Sigmoid colon (tissue), 7 donors: ENCODE results near the gene SGPL1. TPM values are rescaled to one million over a fixed set of nuclear protein-coding genes. Genes with fewer than 3 reads are reported as not detected.

Experiments
- DNase-seq: peaks from one replicate; pipeline ENCODE4 v3.0.0-alpha.2; 2019
- H3K27ac ChIP-seq, 4 donors: fragments of 200-600 bp; sonication (generic); one replicate each; pipeline ENCODE4 v1.5.1; 2016 to 2019; ENCODE audit warnings: mild to moderate bottlenecking in 1 of 4
- H3K27me3 ChIP-seq, 3 donors: fragments of 200-600 bp; sonication (generic); one replicate each; pipeline ENCODE4 v1.5.1; 2019; ENCODE audit warnings: mild to moderate bottlenecking in 1 of 3
- H3K36me3 ChIP-seq, 4 donors: fragments of 200-600 bp; sonication (generic); one replicate each; pipeline ENCODE4 v1.5.1; 2016 to 2019
- H3K4me1 ChIP-seq, 4 donors: fragments of 200-600 bp; sonication (generic); one replicate each; pipeline ENCODE4 v1.5.1; 2017 to 2019
- H3K4me3 ChIP-seq, 4 donors: fragments of 200-600 bp; sonication (generic); one replicate each; pipeline ENCODE4 v1.5.1; 2017 to 2019; ENCODE audit warnings: mild to moderate bottlenecking in 2 of 4, moderate library complexity in 1 of 4
- H3K9me3 ChIP-seq, 4 donors: fragments of 200-600 bp in 3 of 4; sonication (generic) in 3 of 4; one replicate each; pipeline versions ENCODE4 v1.5.1 to v1.6.1; 2013 to 2019
- CTCF ChIP-seq, 4 experiments: fragments of 450-650 bp in 3 of 4; fragments of 200-600 bp in 1 of 4; IDR thresholded peaks; one replicate each; pipeline ENCODE4 v1.5.1; 2016 to 2019; ENCODE audit warnings: antibody characterized with exemption in 4 of 4, mild to moderate bottlenecking in 3 of 4, moderate library complexity in 2 of 4
- EP300 ChIP-seq, 4 donors: sonication (generic); formaldehyde crosslinking; IDR thresholded peaks; one replicate each; pipeline ENCODE4 v1.6.1; 2017; ENCODE audit warnings: antibody characterized with exemption in 4 of 4
- POLR2A ChIP-seq, 2 donors: fragments of 450-650 bp; IDR thresholded peaks; one replicate each; pipeline ENCODE4 v1.6.1; 2016; ENCODE audit warnings: antibody characterized with exemption in 2 of 2, mild to moderate bottlenecking in 2 of 2, moderate library complexity in 2 of 2
- POLR2AphosphoS5 ChIP-seq, 4 donors: sonication (generic); formaldehyde crosslinking; IDR thresholded peaks; one replicate each; pipeline ENCODE4 v1.6.1; 2017; ENCODE audit warnings: antibody characterized with exemption in 4 of 4
- WGBS, 2 donors: extraction: QIAGEN DNeasy Blood & Tissue Kit; methylation state at CpG; one replicate each; pipeline ENCODE4 v1.1.7; 2013; 5-methylcytosine and 5-hydroxymethylcytosine counted together
- intact Hi-C: fragments of 100-400 bp; cut with DNase I; formaldehyde crosslinking; loops from one replicate; pipeline ENCODE4 v1.15.1; 2023
- polyA plus RNA-seq, 3 donors: library from polyadenylated mRNA; stranded (reverse); fragments of 200-250 nt; gene quantifications; one replicate each; pipeline ENCODE4 v1.2.3, GENCODE V29; 2013
- small RNA-seq, 3 donors: library from RNA; depleted of rRNA; stranded (forward); fragments of <200 nt; gene quantifications; one replicate each; pipeline ENCODE3, GENCODE V24; 2016
- total RNA-seq, 4 donors: library from RNA; depleted of rRNA; stranded (reverse); fragments of >200 nt; gene quantifications; one replicate each; pipeline ENCODE4 v1.1.0, GENCODE V29; 2016
- donor health status: healthy with polysubstance abuse.
- donor health status: Bipolar disorder and iron deficiency.
- donor health status: healthy.

The SGPL1 gene
- total and polyA plus RNA-seq, 7 donors, result 6.0 to 22.2 (median 20.1) TPM

DNA sequence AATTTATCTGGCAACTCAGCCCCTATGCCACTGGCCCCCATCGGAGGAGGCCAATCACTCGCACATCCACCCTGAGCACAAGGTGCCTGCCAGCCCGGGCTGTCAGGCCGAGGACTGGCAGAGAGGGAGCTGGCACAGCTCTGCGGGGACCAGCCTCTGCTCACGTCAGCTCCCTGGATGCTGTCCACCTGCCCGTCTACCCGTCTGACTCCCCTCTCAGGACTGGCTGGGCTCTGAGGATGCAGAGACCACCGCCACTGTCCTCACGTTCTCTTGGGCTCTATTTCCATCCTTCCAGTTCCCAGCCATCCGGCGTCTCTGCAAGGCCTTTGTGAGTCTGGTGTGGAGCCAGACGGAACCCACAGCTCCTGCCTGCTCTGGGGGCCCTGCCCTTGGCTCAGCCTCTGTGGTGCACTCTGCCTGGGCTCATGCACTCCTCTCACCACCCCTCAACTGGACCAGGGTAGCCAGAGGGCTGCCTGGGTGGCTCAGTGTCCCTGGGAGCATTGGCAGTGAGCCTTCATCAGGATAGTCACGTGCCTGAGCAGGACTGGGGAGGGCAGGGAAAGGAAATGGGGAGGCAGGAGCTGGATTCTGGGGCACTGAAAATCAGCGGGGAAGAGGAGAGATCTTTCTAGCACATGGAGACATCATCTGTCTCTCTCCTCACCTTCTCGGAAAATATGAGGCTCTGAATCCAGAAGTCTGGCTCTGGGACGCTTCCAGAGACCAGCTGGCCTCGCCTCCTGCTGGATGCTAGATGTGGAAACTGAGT is 110.7 kb downstream of the SGPL1 start:
- Histone ChIP-seq H3K4me1 (peaks cover 0 to 23% (median 15%) of the 10 kb centered on the region in 4 donors), H3K9me3 (no peaks in the 10 kb centered on the region), H3K36me3 (no peaks in the 10 kb centered on the region), H3K27me3 (no peaks in the 10 kb centered on the region), H3K4me3 (no peak overlapping the region), H3K27ac (no peak overlapping the region)
- WGBS, 2 donors, result 79 to 86% methylated on average over 18 of the region's 18 CpGs
- intact Hi-C loops, result loop anchor here (5.0 kb wide), 1 partner anchor 341 kb away; no protein-coding TSS in a partner anchor
- DNase-seq, result no peak
- TF ChIP-seq POLR2AphosphoS5 (IDR thresholded peaks at IDR 0.05) (no peak), CTCF (IDR thresholded peaks at IDR 0.05) (no peak), EP300 (IDR thresholded peaks at IDR 0.05) (no peak), POLR2A (IDR thresholded peaks at IDR 0.05) (no peak)

DNA sequence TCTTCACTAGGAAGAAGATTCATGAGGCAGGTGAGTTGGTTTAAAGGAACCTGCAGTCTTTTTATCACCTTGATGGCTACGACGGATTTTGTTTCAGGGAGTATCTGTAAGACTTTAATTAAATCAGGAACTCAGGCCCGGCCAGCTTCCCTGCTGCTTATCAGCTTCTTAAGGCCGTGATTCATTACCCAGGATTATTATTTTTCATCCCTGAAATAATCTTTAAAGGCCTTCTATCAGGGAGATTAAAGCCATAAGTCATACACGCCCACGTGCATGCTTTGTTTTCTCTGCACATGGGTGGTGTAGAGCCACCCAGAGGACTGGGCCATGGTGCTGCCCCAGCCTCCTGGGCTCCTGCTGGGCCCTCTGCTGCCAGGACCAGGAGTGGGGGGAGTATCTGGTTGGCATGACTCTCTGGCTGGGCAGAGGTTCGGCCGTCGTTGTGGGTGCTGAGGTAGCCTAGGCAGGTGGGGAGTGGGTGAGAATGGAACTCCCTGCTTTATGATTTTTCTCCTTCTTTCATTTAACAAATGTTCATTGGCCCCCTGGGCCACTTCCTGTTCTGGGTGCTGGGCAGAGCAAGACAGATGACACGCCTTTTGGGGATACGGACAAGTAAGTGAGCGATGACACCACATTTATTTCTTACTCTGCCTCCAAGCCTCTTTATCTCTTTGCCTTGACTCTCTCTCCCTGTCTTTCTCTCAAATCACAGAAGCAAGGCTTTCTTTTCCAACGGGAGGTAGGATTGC is 111.6 kb downstream of the SGPL1 start:
- H3K4me3 ChIP-seq, result no peak overlapping the region
- TF ChIP-seq POLR2AphosphoS5 (IDR thresholded peaks at IDR 0.05), result no peak
- TF ChIP-seq EP300 (IDR thresholded peaks at IDR 0.05), result no peak
- TF ChIP-seq POLR2A (IDR thresholded peaks at IDR 0.05), result no peak
- no peak for TF ChIP-seq CTCF (IDR thresholded peaks at IDR 0.05)
- H3K27me3 ChIP-seq, result no peaks in the 10 kb centered on the region
- H3K27ac ChIP-seq, result no peak overlapping the region
- WGBS, 2 donors, result 62 to 78% methylated on average over 13 of the region's 13 CpGs
- H3K4me1 ChIP-seq, result peaks cover 0 to 33% (median 25%) of the 10 kb centered on the region in 4 donors
- no peak for DNase-seq
- intact Hi-C loops, result loop anchor here (5.0 kb wide), 1 partner anchor 340 kb away; no protein-coding TSS in a partner anchor
- H3K36me3 ChIP-seq, result no peaks in the 10 kb centered on the region
- H3K9me3 ChIP-seq, result no peaks in the 10 kb centered on the region

DNA sequence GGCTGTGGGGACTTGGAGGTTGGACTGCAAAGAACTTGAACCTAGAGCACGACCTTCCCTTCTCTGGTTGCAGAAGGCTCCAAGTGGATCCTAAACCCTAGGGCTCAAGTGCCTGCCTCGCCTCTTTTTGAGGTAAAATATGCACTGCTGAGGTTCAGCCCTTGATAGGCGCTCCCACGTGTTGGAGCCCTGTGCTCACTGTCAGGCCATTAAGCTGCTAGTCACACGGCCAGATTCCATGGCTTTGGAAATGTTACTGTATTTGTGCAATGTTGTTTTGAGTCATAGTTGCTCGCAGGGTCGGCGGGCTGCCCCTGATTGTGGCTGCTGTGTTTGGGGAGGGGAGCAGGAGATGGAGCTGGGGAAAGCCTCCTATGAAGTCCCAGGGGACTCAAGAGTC is 112.4 kb downstream of the SGPL1 start:
- peaks cover 0 to 40% (median 32%) of the 10 kb centered on the region in 4 donors for H3K4me1 ChIP-seq
- TF ChIP-seq EP300 (IDR thresholded peaks at IDR 0.05) (no peak), POLR2A (IDR thresholded peaks at IDR 0.05) (no peak), POLR2AphosphoS5 (IDR thresholded peaks at IDR 0.05) (no peak), CTCF (IDR thresholded peaks at IDR 0.05) (no peak)
- no peak overlapping the region for H3K4me3 ChIP-seq
- intact Hi-C loops, result loop anchor here (5.0 kb wide), 1 partner anchor 339 kb away; no protein-coding TSS in a partner anchor
- H3K9me3 ChIP-seq, result no peaks in the 10 kb centered on the region
- H3K27me3 ChIP-seq, result no peaks in the 10 kb centered on the region
- no peak overlapping the region for H3K27ac ChIP-seq
- no peak for DNase-seq
- WGBS, 2 donors, result 69 to 77% methylated on average over 8 of the region's 8 CpGs
- no peaks in the 10 kb centered on the region for H3K36me3 ChIP-seq

DNA sequence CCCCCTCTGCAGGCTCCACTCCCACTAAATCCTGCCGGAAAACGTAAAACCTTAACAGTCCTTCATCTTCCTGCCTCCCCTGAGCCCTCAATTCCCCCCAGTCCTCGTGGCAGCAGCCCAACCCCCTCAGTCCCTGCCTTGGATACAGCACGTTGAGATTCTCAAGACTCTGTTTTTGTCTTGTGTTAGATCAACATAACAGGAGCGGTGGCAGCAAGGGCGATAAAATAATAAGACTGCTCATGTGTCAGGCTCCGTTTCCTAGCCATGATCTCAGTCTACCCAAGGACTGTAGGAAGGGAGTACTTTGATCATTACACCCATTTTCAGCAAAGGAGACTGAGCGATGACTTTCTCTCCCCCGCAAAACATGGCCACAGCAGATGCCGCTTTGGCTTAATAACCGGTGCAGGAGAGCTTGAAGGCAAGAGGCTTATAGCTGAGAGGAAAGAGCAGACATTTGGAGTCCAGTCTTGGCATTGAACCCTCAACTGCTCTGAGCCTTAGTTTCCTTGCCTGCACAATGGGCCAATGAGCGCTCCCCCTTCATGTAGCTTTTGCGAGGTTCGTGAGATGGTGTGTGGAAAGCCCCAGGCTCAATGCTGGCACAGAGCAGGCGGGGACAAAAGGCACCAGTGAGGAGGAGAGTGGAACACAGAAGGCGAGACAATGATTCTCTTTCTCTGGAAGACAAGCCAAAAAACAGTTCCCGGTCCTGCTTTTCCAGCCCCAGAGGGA is 114.7 kb downstream of the SGPL1 start:
- WGBS, 2 donors, result 67 to 80% methylated on average over 17 of the region's 17 CpGs
- Histone ChIP-seq H3K4me1 (peaks cover 0 to 40% (median 32%) of the 10 kb centered on the region in 4 donors), H3K9me3 (no peaks in the 10 kb centered on the region), H3K36me3 (no peaks in the 10 kb centered on the region), H3K27ac (peak overlapping the region in 1 of 4 donors; percentile 31), H3K27me3 (no peaks in the 10 kb centered on the region), H3K4me3 (no peak overlapping the region)
- DNase-seq, result no peak
- peak in 2 of 4 donors; percentile 64 to 68 for TF ChIP-seq POLR2AphosphoS5 (IDR thresholded peaks at IDR 0.05)
- TF ChIP-seq POLR2A (IDR thresholded peaks at IDR 0.05), result no peak
- no peak for TF ChIP-seq EP300 (IDR thresholded peaks at IDR 0.05)
- intact Hi-C loops, result loop anchor here (2.0 kb wide), 1 partner anchor 280 kb away; no protein-coding TSS in a partner anchor

Small RNA genes lying within 50 kb of the gene (small RNA-seq; reads per million reads assigned to genes)
- 0 reads per million in 3 donors for gene RPS26P40

Other genes with a start within 250 kb of the SGPL1 start
- gene PRF1, start 213.2 kb upstream of the SGPL1 start, total RNA-seq, result 1 to 10 TPM in 2 of 4 donors, under 1 TPM in 2; 0.16 to 2.8 (median 1.0) TPM
- gene PRF1, start 213.2 kb upstream of the SGPL1 start, polyA plus RNA-seq, result 1 to 10 TPM in 2 of 3 donors, not detected in 1; 1.6 to 5.0 TPM
- 1 to 10 TPM in 1 of 4 donors, under 1 TPM in 2, not detected in 1; under 0.01 to 1.1 (median 0.41) TPM for gene ADAMTS14, start 143.4 kb upstream of the SGPL1 start, total RNA-seq
- under 1 TPM; 0.23 to 0.99 (median 0.60) TPM for gene ADAMTS14, start 143.4 kb upstream of the SGPL1 start, polyA plus RNA-seq
- not detected for gene TBATA, start 30.6 kb upstream of the SGPL1 start, total RNA-seq
- not detected for gene TBATA, start 30.6 kb upstream of the SGPL1 start, polyA plus RNA-seq
- 10 to 100 TPM; 82.5 to 98.1 (median 93.1) TPM for gene PCBD1, start 72.6 kb downstream of the SGPL1 start, total RNA-seq
- gene PCBD1, start 72.6 kb downstream of the SGPL1 start, polyA plus RNA-seq, result 100 to 1,000 TPM; 116 to 135 (median 128) TPM